GM18520 (cell line): ENCODE data around the gene SLC25A26.
A peak's percentile ranks its signal among the peaks of the same experiment; 100 is the strongest.

ENCODE experiments used
- ATAC-seq: cut with Tn5 transposase; IDR thresholded peaks from one replicate; pipeline ENCODE4 v1.9.1; 2021; ENCODE audit not compliant: unreplicated experiment

The SLC25A26 gene

GRCh38 chr3:66367979-66368378, 147.2 kb downstream of the SLC25A26 start:
- ATAC-seq = no peak

GRCh38 chr3:66370179-66370578, 149.4 kb downstream of the SLC25A26 start:
- ATAC-seq = no peak

GRCh38 chr3:66371432-66371831, 150.6 kb downstream of the SLC25A26 start:
- no peak for ATAC-seq

- ATAC-seq = no peak
Measured at GRCh38 chr3:66372681-66373350, 152.0 kb downstream of the SLC25A26 start.

- no peak for ATAC-seq
Measured at GRCh38 chr3:66376568-66376967, 155.8 kb downstream of the SLC25A26 start.

GRCh38 chr3:66377800-66378199, 157.0 kb downstream of the SLC25A26 start:
- ATAC-seq = no peak

- ATAC-seq = no peak
Measured at GRCh38 chr3:66378256-66378655, 157.5 kb downstream of the SLC25A26 start.

GRCh38 chr3:66379565-66379964, 158.8 kb downstream of the SLC25A26 start:
- ATAC-seq = no peak

GRCh38 chr3:66380200-66380932, 159.6 kb downstream of the SLC25A26 start:
- no peak for ATAC-seq

GRCh38 chr3:66381626-66382025, 160.8 kb downstream of the SLC25A26 start:
- ATAC-seq = no peak

- no peak for ATAC-seq
Measured at GRCh38 chr3:66382142-66382541, 161.3 kb downstream of the SLC25A26 start.

- no peak for ATAC-seq
Measured at GRCh38 chr3:66383023-66383422, 162.2 kb downstream of the SLC25A26 start.

- no peak for ATAC-seq
Measured at GRCh38 chr3:66383998-66384745, 163.4 kb downstream of the SLC25A26 start.

- no peak for ATAC-seq
Measured at GRCh38 chr3:66385066-66385465, 164.3 kb downstream of the SLC25A26 start.

GRCh38 chr3:66386011-66386924, 165.5 kb downstream of the SLC25A26 start:
- peak; percentile 73 for ATAC-seq

- ATAC-seq = peak; percentile 53
Measured at GRCh38 chr3:66386925-66387650, 166.3 kb downstream of the SLC25A26 start.

GRCh38 chr3:66390013-66390412, 169.2 kb downstream of the SLC25A26 start:
- ATAC-seq = peak; percentile 22

GRCh38 chr3:66392512-66392911, 171.7 kb downstream of the SLC25A26 start:
- ATAC-seq = no peak

- ATAC-seq = no peak
Measured at GRCh38 chr3:66392966-66393332, 172.1 kb downstream of the SLC25A26 start.

- ATAC-seq = no peak
Measured at GRCh38 chr3:66393333-66394005, 172.7 kb downstream of the SLC25A26 start.
